Renal pelvis (tissue), 4 donors: ENCODE results near the gene C4B. TPM values are rescaled to one million over a fixed set of nuclear protein-coding genes. Genes with fewer than 3 reads are reported as not detected.

Source experiments
- DNase-seq: peaks from one replicate; pipeline ENCODE4 v3.0.0-alpha.2; 2013
- polyA plus RNA-seq, 3 donors: library from polyadenylated mRNA; unstranded; fragments of 120-200 nt; gene quantifications; one replicate each; pipeline ENCODE4 v1.2.1, GENCODE V29; 2013; ENCODE audit not compliant: insufficient read length in 3 of 3

The C4B gene
- polyA plus RNA-seq, 3 donors = 21.3 to 27.5 (median 22.2) TPM

DNA sequence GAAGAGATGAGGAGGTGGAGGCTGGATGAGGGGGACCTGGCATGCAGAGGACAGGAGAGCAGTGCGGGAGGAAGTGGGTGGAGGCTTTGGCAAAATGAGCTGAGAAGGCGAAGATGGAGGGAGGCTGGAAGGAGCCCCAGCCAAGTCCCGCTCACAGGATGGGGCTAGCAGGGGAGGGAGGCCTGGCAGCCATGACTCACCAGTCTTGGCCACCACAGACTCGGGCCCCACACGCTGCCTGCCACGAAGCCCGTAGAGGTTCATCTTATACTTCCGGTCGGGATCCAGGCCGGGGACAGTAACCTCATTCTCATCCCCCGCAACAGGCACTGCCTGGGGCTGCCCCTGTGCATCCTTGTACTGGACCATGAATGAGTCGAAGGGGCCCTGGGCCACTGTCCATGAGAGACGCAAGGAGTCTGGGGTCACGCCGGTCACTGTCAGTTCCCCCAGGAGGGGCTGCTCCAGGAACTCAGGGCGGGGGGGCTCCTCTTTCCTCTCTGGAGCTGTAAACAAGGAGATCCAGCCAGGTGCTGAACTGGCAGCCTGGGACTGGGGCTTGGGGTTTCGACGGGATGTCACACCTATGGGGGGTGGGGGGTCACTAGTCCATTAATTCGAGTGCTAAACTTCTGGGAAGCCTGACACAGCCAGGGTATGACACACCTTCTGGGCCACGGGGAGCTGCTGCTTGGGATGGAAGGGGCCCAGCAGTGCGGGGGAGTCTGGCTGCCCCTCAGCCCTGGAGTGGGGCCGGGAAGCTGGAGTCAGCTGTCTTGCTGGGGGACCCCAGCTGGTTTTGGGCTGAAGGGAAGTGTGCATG is 66.8 kb downstream of the C4B start:
- no peak for DNase-seq

DNA sequence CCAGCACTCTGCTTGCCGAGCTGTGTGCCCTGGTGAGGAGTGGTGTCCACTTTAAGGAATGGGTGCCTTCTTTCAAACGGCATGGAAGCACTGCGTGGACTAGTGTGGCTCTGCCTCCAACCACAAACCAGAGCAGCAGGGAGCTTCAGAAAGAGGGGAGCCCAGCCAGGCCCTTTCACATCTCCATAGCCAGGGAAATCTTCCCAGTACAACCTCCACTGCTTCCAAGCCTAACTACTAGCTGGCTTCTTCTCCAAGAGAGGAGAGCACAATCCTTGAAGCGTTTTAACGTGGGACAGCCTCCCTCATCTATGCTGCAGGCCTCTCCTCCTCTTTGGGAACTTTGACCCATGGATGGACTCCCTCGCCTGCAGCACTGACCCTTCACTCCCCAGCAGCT is 67.9 kb downstream of the C4B start:
- DNase-seq = no peak

DNA sequence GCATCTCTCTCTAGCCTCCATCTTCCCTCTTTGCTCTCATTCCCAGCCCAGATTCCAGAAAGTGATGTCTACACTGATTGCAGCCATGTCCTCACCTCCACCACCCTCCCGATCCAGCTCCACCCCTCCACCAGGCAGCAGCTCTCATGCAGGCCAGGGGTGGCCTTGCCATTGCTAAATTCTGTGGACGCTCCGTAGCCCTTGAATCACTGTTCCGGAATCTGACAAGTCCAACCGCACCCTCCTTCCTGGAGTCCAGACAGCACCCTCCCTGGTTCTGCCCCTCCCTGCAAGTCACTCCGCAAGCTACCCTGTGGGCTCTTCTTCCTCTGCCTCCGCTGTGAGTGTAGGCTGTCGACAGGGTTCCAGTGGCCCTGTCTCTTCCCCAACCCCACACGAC is 68.3 kb downstream of the C4B start:
- DNase-seq = no peak

DNA sequence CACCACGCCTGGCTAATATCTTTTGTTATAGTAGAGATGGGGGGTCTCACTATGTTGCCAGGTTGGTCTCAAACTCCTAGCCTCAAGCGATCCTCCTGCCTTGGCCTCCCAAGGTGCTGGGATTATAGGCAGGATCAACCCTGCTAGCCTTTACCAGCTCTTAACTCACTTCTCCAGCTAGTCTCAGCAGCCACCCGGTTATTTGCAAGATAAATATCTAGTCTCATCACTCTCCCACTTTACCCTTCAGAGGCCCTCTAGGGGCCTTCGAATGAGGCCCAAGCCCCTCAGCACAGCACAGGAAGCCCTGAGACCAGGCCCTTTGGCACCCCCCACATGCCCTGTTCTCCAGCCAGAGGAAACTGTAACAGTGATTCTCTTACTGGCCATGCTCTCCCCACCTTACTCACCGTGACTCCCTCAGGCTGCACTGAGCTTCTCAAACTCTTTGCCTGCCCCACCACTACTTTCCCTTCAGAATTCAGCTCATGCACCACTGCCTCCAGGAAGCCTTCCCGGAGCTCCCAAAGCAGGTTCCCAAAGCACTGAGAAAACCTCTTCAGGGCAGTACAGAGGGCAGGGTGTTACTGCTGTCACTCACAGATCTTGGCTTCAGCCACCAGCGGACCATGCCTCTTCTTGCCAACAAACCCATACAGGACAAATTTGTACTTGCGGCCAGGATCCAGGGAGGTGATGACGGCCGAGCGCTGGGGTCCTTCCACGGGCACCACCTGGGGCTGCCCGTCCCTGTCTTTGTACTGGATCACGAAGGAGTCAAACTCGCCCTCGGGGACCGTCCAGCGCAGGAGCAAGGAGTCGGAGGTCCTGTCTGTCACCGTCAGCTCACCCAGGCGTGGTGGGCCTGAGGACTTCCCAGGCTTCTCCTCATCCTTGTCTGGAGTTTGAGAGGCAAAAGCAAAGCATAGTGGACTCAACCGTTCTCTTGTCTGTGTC is 69.5 kb downstream of the C4B start:
- DNase-seq = no peak

DNA sequence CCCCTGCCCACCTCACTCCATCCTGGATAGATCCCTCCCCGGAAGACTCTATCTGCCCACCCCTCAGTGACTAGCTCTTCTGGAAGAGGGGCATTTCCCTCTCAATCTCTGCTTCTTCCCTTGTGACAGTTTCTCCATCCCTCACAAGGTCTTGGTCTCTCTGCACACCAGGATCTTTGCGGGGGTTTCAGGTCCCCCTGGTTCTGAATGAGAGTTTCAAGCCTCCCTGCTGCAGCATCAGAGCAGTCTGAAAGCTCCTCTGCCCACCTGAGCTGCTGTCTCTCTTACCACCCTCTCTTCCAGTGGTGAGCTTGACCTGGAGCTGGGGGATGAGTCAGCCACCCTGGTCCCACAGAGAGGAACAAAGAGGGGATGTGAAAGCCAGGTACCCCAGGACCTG is 70.2 kb downstream of the C4B start:
- DNase-seq = no peak

Other genes with a start within 250 kb of the C4B start
- 10 to 100 TPM in 2 of 3 donors, 1 to 10 TPM in 1; 8.8 to 14.0 (median 13.1) TPM for gene VWA7, start 237.5 kb upstream of the C4B start, polyA plus RNA-seq
- gene VARS1, start 219.0 kb upstream of the C4B start, polyA plus RNA-seq = 10 to 100 TPM; 60.0 to 71.2 (median 65.2) TPM
- 10 to 100 TPM; 79.4 to 84.0 (median 81.1) TPM for gene LSM2, start 207.8 kb upstream of the C4B start, polyA plus RNA-seq
- 1 to 10 TPM; 3.7 to 4.6 (median 3.8) TPM for gene HSPA1L, start 199.5 kb upstream of the C4B start, polyA plus RNA-seq
- 100 to 1,000 TPM; 104 to 122 (median 112) TPM for gene HSPA1A, start 199.3 kb upstream of the C4B start, polyA plus RNA-seq
- 100 to 1,000 TPM; 125 to 178 (median 158) TPM for gene HSPA1B, start 187.1 kb upstream of the C4B start, polyA plus RNA-seq
- gene NEU1, start 152.0 kb upstream of the C4B start, polyA plus RNA-seq = 10 to 100 TPM; 78.1 to 85.5 (median 82.5) TPM
- 10 to 100 TPM; 35.1 to 68.8 (median 66.9) TPM for gene SLC44A4, start 135.8 kb upstream of the C4B start, polyA plus RNA-seq
- 100 to 1,000 TPM in 1 of 3 donors, 10 to 100 TPM in 2; 92.0 to 100 (median 98.1) TPM for gene EHMT2, start 117.1 kb upstream of the C4B start, polyA plus RNA-seq
- gene ZBTB12, start 112.7 kb upstream of the C4B start, polyA plus RNA-seq = 10 to 100 TPM; 27.7 to 35.2 (median 29.6) TPM
- gene C2, start 87.1 kb upstream of the C4B start, polyA plus RNA-seq = 1 to 10 TPM; 3.3 to 4.8 (median 4.5) TPM
- 1 to 10 TPM; 4.3 to 8.4 (median 6.5) TPM for gene CFB, start 68.7 kb upstream of the C4B start, polyA plus RNA-seq
- gene NELFE, start 55.8 kb upstream of the C4B start, polyA plus RNA-seq = 100 to 1,000 TPM in 1 of 3 donors, 10 to 100 TPM in 2; 95.7 to 107 (median 95.8) TPM
- 10 to 100 TPM; 49.2 to 54.8 (median 50.5) TPM for gene SKIC2, start 55.6 kb upstream of the C4B start, polyA plus RNA-seq
- 10 to 100 TPM; 33.8 to 37.2 (median 35.1) TPM for gene DXO, start 42.7 kb upstream of the C4B start, polyA plus RNA-seq
- gene C4A, start 32.7 kb upstream of the C4B start, polyA plus RNA-seq = 10 to 100 TPM; 13.7 to 26.8 (median 16.1) TPM
- 1 to 10 TPM in 2 of 3 donors, under 1 TPM in 1; 0.43 to 2.4 (median 1.8) TPM for gene CYP21A2, start 23.6 kb downstream of the C4B start, polyA plus RNA-seq
- 1 to 10 TPM; 4.3 to 5.6 (median 4.3) TPM for gene TNXB, start 94.5 kb downstream of the C4B start, polyA plus RNA-seq
- 100 to 1,000 TPM in 1 of 3 donors, 10 to 100 TPM in 2; 89.8 to 114 (median 96.6) TPM for gene ATF6B, start 113.5 kb downstream of the C4B start, polyA plus RNA-seq
- gene FKBPL, start 115.5 kb downstream of the C4B start, polyA plus RNA-seq = 1 to 10 TPM; 7.9 to 9.4 (median 9.2) TPM
- gene PRRT1, start 137.1 kb downstream of the C4B start, polyA plus RNA-seq = 1 to 10 TPM; 2.2 to 3.9 (median 2.8) TPM
- gene PPT2, start 139.3 kb downstream of the C4B start, polyA plus RNA-seq = 10 to 100 TPM; 34.4 to 56.0 (median 44.0) TPM
- gene EGFL8, start 149.8 kb downstream of the C4B start, polyA plus RNA-seq = 10 to 100 TPM; 24.9 to 42.0 (median 35.8) TPM
- gene AGPAT1, start 161.3 kb downstream of the C4B start, polyA plus RNA-seq = 100 to 1,000 TPM; 108 to 122 (median 116) TPM
- gene RNF5, start 163.6 kb downstream of the C4B start, polyA plus RNA-seq = 100 to 1,000 TPM in 2 of 3 donors, 10 to 100 TPM in 1; 95.0 to 110 (median 110) TPM
- gene AGER, start 169.5 kb downstream of the C4B start, polyA plus RNA-seq = 10 to 100 TPM; 18.7 to 27.0 (median 26.8) TPM
- gene PBX2, start 175.4 kb downstream of the C4B start, polyA plus RNA-seq = 100 to 1,000 TPM; 180 to 191 (median 190) TPM
- gene GPSM3, start 177.8 kb downstream of the C4B start, polyA plus RNA-seq = 10 to 100 TPM; 10.0 to 12.9 (median 10.6) TPM
- gene NOTCH4, start 209.3 kb downstream of the C4B start, polyA plus RNA-seq = 10 to 100 TPM; 17.4 to 30.0 (median 24.5) TPM